HFF-Myc (cell line): ENCODE results near the gene TRAF3.
"Not testable (repeated sequence)": the region's sequence is repeated elsewhere in the genome, so short reads cannot be mapped to it uniquely, and the experiment has no call there.

Experiments used
- DNase-seq: peaks from one replicate; pipeline ENCODE4 v3.0.0-alpha.2; 2011; ENCODE audit warnings: low read depth; ENCODE audit errors: extremely low read depth
- H3K4me3 ChIP-seq: replicated peaks from 2 replicates; pipeline ENCODE4 v1.5.1; 2011; ENCODE audit warnings: low read depth, mild to moderate bottlenecking, control low read depth, low read length
- TF ChIP-seq, protein P1 (sequence below): IDR thresholded peaks from 2 replicates; pipeline ENCODE4 v1.5.1; 2012; ENCODE audit warnings: mild to moderate bottlenecking, low read depth, low read length, control low read depth; ENCODE audit errors: missing control alignments

TRAF3 gene

DNA sequence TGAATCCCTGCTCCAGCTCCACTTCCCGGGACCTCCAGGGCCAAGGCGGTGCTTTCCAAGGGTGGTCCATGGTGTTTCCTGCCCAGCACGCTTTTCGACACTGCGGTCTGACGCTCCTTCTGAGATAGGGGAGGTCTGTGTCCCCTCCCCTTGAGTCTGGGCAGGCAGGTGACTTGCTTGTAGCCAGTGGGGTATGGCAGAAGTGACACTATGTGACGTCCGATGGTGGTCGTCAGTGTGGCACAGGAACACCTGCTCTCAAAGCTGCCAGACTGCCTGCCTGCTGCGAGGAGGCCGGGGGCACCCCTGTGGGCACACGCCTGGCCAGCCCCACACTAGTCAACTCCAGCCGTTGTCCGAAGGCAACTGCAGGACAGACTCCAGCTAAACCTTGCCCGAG is 16.0 kb upstream of the TRAF3 start:
- no peak overlapping the region for H3K4me3 ChIP-seq
- no peak for DNase-seq
- TF ChIP-seq, protein P1, sequence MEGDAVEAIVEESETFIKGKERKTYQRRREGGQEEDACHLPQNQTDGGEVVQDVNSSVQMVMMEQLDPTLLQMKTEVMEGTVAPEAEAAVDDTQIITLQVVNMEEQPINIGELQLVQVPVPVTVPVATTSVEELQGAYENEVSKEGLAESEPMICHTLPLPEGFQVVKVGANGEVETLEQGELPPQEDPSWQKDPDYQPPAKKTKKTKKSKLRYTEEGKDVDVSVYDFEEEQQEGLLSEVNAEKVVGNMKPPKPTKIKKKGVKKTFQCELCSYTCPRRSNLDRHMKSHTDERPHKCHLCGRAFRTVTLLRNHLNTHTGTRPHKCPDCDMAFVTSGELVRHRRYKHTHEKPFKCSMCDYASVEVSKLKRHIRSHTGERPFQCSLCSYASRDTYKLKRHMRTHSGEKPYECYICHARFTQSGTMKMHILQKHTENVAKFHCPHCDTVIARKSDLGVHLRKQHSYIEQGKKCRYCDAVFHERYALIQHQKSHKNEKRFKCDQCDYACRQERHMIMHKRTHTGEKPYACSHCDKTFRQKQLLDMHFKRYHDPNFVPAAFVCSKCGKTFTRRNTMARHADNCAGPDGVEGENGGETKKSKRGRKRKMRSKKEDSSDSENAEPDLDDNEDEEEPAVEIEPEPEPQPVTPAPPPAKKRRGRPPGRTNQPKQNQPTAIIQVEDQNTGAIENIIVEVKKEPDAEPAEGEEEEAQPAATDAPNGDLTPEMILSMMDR = no peak

DNA sequence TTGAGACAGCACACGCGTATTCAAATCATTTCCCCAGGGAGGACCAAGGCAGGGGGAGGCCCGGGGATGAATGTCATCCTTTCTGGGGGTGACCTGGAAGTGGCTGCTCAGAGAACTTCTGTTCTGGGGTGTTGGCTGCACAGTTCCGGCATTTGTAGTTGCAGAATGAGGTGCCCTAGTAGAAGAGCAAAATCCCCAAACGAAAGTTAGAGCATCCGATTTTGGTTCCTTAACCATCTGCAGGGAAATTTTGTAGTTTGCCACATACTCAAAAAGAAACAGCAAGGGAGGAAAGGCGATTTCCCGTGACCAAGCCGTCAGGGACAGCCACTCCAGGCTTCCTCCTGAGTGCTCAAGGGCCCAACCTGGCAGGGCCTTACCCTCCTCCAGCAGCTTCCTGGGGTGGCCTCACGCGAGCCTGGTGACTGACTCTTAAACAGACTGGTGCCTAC is 13.0 kb upstream of the TRAF3 start:
- no peak overlapping the region for H3K4me3 ChIP-seq
- no peak for DNase-seq
- TF ChIP-seq, protein P1 = no peak

DNA sequence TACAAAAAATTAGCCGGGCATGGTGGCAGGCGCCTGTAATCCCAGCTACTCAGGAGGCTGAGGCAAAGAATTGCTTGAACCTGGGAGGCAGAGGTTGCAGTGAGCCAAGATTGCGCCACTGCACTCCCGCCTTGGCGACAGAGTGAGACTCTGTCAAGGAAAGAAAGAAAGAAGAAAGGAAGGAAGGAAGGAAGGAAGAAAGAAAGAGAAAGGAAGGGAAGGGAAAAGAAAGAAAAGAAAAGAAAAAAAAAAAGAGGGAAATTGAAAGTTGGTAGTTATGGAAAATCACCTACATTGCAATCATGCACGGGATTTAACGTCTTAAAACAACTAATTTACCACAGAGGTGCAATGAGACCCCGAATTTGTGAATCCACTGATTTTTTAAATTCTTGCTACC is 11.5 kb upstream of the TRAF3 start:
- not testable (repeated sequence) for DNase-seq, H3K4me3 ChIP-seq

- no peak for DNase-seq
- TF ChIP-seq, protein P1 = no peak
- H3K4me3 ChIP-seq = no peak overlapping the region
Observed at GRCh38 chr14:102768223-102769048, 8.8 kb upstream of the TRAF3 start.

GRCh38 chr14:102769049-102769327 is 8.3 kb upstream of the TRAF3 start:
- TF ChIP-seq, protein P1 = no peak
- no peak for DNase-seq
- no peak overlapping the region for H3K4me3 ChIP-seq

DNA sequence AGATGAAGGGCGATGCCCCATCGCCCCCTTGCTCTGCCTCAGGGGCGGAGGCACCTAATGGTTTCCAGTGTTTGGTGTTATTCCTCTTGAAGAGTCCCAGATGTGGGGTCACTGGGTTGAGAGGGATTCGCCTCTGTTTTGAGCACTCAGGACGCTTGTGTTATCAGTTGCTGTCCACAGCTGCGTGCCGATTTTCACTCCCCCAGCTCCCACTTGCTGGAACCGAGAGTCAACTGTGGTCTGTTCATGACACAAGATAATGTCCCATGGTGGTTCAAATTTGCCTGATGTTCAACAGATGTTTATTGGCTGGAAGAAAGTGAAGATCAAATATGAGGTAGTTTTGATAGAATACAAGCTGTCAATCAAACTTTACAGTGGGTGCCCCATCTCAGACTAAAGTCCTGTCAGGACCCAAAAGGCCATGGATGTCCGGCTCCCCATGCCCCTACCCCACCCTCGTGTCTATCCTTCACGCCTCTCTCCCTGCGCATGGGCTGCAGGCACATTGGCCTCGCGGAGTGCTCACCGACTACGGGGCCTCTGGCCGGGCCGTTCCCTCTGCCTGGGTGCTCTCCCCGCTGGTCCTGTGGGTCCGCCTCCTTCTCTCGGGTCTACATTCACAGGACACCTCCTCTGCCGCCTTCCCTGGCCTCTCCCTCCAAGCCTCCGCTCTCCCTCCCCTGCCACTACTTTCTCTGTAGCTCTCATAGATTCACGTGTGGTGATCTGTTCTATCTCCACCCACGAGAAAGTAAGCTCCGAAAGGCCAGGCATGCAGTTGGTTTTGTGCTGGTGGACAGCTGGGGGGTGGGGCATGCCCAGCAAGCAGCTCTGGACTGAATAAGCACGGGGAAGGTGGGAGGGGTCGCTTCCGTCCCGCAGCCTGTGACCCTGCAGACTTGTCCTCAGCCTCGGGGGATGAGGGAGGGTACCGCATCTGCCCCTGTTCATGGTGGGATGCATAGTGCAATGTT is 6.8 kb upstream of the TRAF3 start:
- TF ChIP-seq, protein P1 = no peak
- no peak for DNase-seq
- no peak overlapping the region for H3K4me3 ChIP-seq

DNA sequence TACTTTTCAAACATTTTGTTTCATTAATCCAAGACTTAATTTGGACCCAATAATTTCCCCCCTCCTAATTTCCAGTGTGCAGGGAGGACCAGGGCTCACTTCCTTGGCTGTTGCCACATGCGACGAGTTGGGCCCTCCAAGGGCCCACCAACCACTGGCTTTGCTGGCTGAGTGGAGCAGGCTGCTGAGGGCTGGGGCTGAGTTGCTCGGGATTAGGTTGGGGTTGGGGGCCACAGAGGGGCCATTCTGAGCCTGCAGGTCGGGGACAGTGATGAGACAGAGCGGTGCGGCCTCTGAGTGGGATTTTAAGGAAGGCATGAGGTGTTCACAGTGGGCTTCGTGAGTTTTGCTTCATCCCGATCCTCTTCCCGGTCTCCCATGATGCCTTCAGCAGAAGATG is 6.1 kb upstream of the TRAF3 start:
- H3K4me3 ChIP-seq = no peak overlapping the region
- TF ChIP-seq, protein P1 = no peak
- no peak for DNase-seq
